ENCODE data around the gene MCL1. TPM values are rescaled to one million over a fixed set of nuclear protein-coding genes. Genes with fewer than 3 reads are reported as not detected.

MCL1 gene
- total RNA-seq, 1 donor from 2014 or later = 179 TPM

DNA sequence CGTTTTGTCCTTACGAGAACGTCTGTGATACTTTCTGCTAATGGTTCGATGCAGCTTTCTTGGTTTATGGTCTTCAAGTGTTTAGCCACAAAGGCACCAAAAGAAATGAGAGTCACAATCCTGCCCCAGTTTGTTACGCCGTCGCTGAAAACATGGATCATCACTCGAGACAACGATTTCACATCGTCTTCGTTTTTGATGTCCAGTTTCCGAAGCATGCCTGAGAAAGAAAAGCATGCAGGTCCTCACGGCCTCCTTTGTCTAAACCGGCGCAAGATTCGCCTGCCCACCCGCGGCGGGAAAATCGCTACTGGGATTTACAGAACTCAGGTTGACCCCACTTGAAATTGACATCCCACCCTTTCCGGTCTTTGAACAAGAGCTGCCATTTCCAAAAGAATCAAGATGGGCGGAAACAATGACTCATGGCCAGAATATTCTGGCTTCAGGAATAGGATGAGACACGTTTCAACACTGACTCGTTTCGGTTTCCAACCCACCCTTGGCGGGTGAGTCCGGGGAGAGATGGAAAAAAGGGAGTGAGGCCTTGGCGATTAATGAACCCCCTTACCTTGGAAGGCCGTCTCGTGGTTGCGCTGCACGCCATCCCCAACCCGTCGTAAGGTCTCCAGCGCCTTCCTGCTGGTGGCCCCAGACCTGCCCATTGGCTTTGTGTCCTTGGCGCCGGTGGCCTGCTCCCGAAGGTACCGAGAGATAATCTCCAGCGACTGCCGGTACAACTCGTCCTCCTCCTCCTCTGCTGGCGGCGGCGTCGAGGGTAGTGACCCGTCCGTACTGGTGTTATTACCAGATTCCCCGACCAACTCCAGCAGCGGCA lies 919 bp downstream of the MCL1 start:
- Mint-ChIP-seq H3K4me1 (peaks cover 53% of the 10 kb centered on the region), H3K27me3 (ENCODE audit: low read depth) (peaks cover 11% of the 10 kb centered on the region), H3K4me3 (peak overlapping the region; percentile 98), H3K9me3 (no peaks in the 10 kb centered on the region), H3K27ac (ENCODE audit: unreplicated experiment) (peak overlapping the region; percentile 99), H3K36me3 (ENCODE audit: low read depth) (peaks cover 40% of the 10 kb centered on the region)
- DNase-seq (ENCODE audit: low read depth, low spot score) = no peak
- TF ChIP-seq, protein P1, sequence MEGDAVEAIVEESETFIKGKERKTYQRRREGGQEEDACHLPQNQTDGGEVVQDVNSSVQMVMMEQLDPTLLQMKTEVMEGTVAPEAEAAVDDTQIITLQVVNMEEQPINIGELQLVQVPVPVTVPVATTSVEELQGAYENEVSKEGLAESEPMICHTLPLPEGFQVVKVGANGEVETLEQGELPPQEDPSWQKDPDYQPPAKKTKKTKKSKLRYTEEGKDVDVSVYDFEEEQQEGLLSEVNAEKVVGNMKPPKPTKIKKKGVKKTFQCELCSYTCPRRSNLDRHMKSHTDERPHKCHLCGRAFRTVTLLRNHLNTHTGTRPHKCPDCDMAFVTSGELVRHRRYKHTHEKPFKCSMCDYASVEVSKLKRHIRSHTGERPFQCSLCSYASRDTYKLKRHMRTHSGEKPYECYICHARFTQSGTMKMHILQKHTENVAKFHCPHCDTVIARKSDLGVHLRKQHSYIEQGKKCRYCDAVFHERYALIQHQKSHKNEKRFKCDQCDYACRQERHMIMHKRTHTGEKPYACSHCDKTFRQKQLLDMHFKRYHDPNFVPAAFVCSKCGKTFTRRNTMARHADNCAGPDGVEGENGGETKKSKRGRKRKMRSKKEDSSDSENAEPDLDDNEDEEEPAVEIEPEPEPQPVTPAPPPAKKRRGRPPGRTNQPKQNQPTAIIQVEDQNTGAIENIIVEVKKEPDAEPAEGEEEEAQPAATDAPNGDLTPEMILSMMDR (conservative IDR thresholded peaks at IDR 0.05) = no peak

- H3K36me3 Mint-ChIP-seq (ENCODE audit: low read depth) = peaks cover 46% of the 10 kb centered on the region
- H3K9me3 Mint-ChIP-seq = no peaks in the 10 kb centered on the region
- peaks cover 56% of the 10 kb centered on the region for H3K4me1 Mint-ChIP-seq
These were observed 1.7 kb downstream of the MCL1 start for GRCh38 chr1:150577557-150578271.

GRCh38 chr1:150576794-150577556 lies 2.4 kb downstream of the MCL1 start:
- DNase-seq (ENCODE audit: low read depth, low spot score) = no peak
- no peaks in the 10 kb centered on the region for H3K9me3 Mint-ChIP-seq
- peak overlapping the region; percentile 98 for H3K4me3 Mint-ChIP-seq
- peaks cover 48% of the 10 kb centered on the region for H3K36me3 Mint-ChIP-seq (ENCODE audit: low read depth)
- H3K27me3 Mint-ChIP-seq (ENCODE audit: low read depth) = peaks cover 15% of the 10 kb centered on the region
- H3K27ac Mint-ChIP-seq (ENCODE audit: unreplicated experiment) = peak overlapping the region; percentile 99
- TF ChIP-seq, protein P1 (conservative IDR thresholded peaks at IDR 0.05) = no peak
- peaks cover 60% of the 10 kb centered on the region for H3K4me1 Mint-ChIP-seq

More at GRCh38 chr1:150577557-150578271, 1.7 kb downstream of the MCL1 start:
- H3K4me3 Mint-ChIP-seq = peak overlapping the region; percentile 98
- TF ChIP-seq, protein P1 (conservative IDR thresholded peaks at IDR 0.05) = no peak
- H3K27ac Mint-ChIP-seq (ENCODE audit: unreplicated experiment) = peak overlapping the region; percentile 99
- no peak for DNase-seq (ENCODE audit: low read depth, low spot score)
- peaks cover 15% of the 10 kb centered on the region for H3K27me3 Mint-ChIP-seq (ENCODE audit: low read depth)

DNA sequence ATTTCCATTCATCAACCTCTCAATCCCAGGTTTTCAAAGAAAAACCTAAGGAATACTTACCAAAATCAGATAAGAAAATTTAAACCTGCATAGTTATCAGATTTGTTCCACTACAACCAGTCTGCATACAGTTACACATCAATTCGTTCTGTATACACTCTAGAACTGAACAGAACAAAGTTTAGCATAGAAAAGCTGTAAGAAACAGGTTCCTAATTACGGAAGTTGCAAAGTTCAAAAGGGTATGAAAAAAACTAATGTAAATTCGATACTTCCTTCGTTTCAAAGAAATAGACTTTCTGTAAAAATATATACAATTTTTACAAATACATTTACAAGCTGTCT lies 3.1 kb downstream of the MCL1 start:
- Mint-ChIP-seq H3K4me3 (peak overlapping the region; percentile 98), H3K27me3 (ENCODE audit: low read depth) (peaks cover 15% of the 10 kb centered on the region), H3K27ac (ENCODE audit: unreplicated experiment) (no peak overlapping the region), H3K36me3 (ENCODE audit: low read depth) (peaks cover 48% of the 10 kb centered on the region), H3K4me1 (peaks cover 60% of the 10 kb centered on the region), H3K9me3 (no peaks in the 10 kb centered on the region)
- DNase-seq (ENCODE audit: low read depth, low spot score) = no peak
- TF ChIP-seq, protein P1 (conservative IDR thresholded peaks at IDR 0.05) = no peak

Data from neural crest cell (in vitro differentiated cells).